HCT116 (cell line): ENCODE results near the gene HMCN1. TPM values are rescaled to one million over a fixed set of nuclear protein-coding genes. Genes with fewer than 3 reads are reported as not detected.

ENCODE experiments used
- ATAC-seq: fragments of 200-7000 bp; cut with Tn5 transposase; 2 replicates; pipeline ENCODE4 v1.9.1; 2020; ENCODE audit warnings: mild to moderate bottlenecking, moderate library complexity
- BruUV-seq: library from RNA; stranded (reverse); fragments of 400-500 nt; replicated peaks from 2 replicates; lab custom pipeline; 2021; lab: Mats Ljungman, UMichigan
- CTCF ChIA-PET: fragments of 300-600 bp; sonication (Branson Sonifier 250); formaldehyde crosslinking; loops from one replicate; lab custom pipeline; 2021; ENCODE audit warnings: antibody characterized with exemption; lab: Charles Lee
- POLR2A ChIA-PET: fragments of 300-600, 350-600 bp; sonication (Branson Sonifier 250); formaldehyde crosslinking; loops from one replicate; lab custom pipeline; 2021; ENCODE audit warnings: antibody characterized with exemption; lab: Charles Lee
- RAD21 ChIA-PET, 2 experiments: fragments of 300-600 bp; sonication (Branson Sonifier 250); formaldehyde crosslinking; loops; one replicate each; lab custom pipeline; 2023; ENCODE audit warnings: low total read pairs in 2 of 2; ENCODE audit not compliant: uncharacterized antibody in 2 of 2, unreplicated experiment in 2 of 2, low non-redundant PET in 1 of 2; lab: Charles Lee
- DNase-seq: peaks from one replicate; pipeline ENCODE4 v3.0.0-alpha.2; 2010; ENCODE audit warnings: low read depth, low spot score
- H2AFZ ChIP-seq: fragments of 200-600 bp; shearing (Covaris generic), sonication (generic); 2 replicates; pipeline ENCODE4 v1.6.1; 2017; ENCODE audit warnings: low read depth, mixed run types, mixed read lengths, antibody characterized with exemption, low read length; ENCODE audit not compliant: poor library complexity, severe bottlenecking
- H3K27ac ChIP-seq: 2 replicates; pipeline ENCODE4 v1.5.1; 2012; ENCODE audit warnings: low read depth, low read length
- H3K27me3 ChIP-seq: fragments of 200-600 bp; sonication (generic); 2 replicates; pipeline ENCODE4 v1.6.1; 2016; ENCODE audit warnings: mixed run types, low read length, mixed read lengths; ENCODE audit not compliant: insufficient read depth
- H3K36me3 ChIP-seq, 2 experiments: fragments of 200-500 bp in 1 of 2; fragments of 200-600 bp in 1 of 2; sonication (Bioruptor generic) in 1 of 2; sonication (generic) in 1 of 2; 2 replicates each; pipeline versions ENCODE4 v1.5.1 to v1.6.1; 2014 to 2016; ENCODE audit warnings: low read length in 2 of 2, inconsistent platforms in 1 of 2, mixed read lengths in 1 of 2, mixed run types in 1 of 2; ENCODE audit not compliant: insufficient read depth in 2 of 2, control insufficient read depth in 1 of 2
- H3K4me1 ChIP-seq, 2 experiments: fragments of 200-600 bp in 1 of 2; sonication (generic) in 1 of 2; 2 replicates each; pipeline versions ENCODE4 v1.5.1 to v1.6.1; 2012 to 2017; ENCODE audit warnings: low read length in 2 of 2, inconsistent platforms in 1 of 2, mild to moderate bottlenecking in 1 of 2, mixed read lengths in 1 of 2, mixed run types in 1 of 2, moderate library complexity in 1 of 2; ENCODE audit not compliant: insufficient read depth in 2 of 2, control insufficient read depth in 1 of 2
- H3K4me2 ChIP-seq: fragments of 200-600 bp; sonication (generic); 2 replicates; pipeline ENCODE4 v1.6.1; 2017; ENCODE audit warnings: mixed run types, low read length, mixed read lengths
- H3K4me3 ChIP-seq, 2 experiments: fragments of 200-600 bp in 1 of 2; sonication (generic) in 1 of 2; replicated peaks in 1 of 2; 2 replicates each; pipeline ENCODE4 v1.5.1; 2011 to 2016; ENCODE audit warnings: low read length in 2 of 2, control low read depth in 1 of 2, low read depth in 1 of 2, mild to moderate bottlenecking in 1 of 2, mixed read lengths in 1 of 2, mixed run types in 1 of 2
- H3K79me2 ChIP-seq: fragments of 200-600 bp; sonication (generic); 2 replicates; pipeline ENCODE4 v1.6.1; 2017; ENCODE audit warnings: mild to moderate bottlenecking, mixed run types, low read length, moderate library complexity, mixed read lengths; ENCODE audit not compliant: insufficient read depth
- H3K9ac ChIP-seq: fragments of 200-600 bp; sonication (generic); 2 replicates; pipeline ENCODE4 v1.6.1; 2016; ENCODE audit warnings: low read length, mixed read lengths
- H3K9me2 ChIP-seq: fragments of 200-600 bp; sonication (generic), shearing (Covaris generic); 2 replicates; pipeline ENCODE4 v1.6.1; 2017; ENCODE audit warnings: mixed run types, mild to moderate bottlenecking, moderate library complexity; ENCODE audit not compliant: insufficient read depth
- H3K9me3 ChIP-seq, 2 experiments: fragments of 200-500 bp in 1 of 2; fragments of 200-600 bp in 1 of 2; sonication (Bioruptor generic) in 1 of 2; sonication (generic) in 1 of 2; 2 replicates each; pipeline ENCODE4 v1.6.1; 2014 to 2017; ENCODE audit warnings: low read length in 2 of 2, mixed read lengths in 2 of 2, inconsistent platforms in 1 of 2, low read depth in 1 of 2, mild to moderate bottlenecking in 1 of 2, mixed run types in 1 of 2, moderate library complexity in 1 of 2; ENCODE audit not compliant: control insufficient read depth in 1 of 2, insufficient read depth in 1 of 2
- H4K20me1 ChIP-seq: fragments of 200-600 bp; sonication (generic), shearing (Covaris generic); 2 replicates; pipeline ENCODE4 v1.6.1; 2017; ENCODE audit warnings: mixed run types, mild to moderate bottlenecking, moderate library complexity; ENCODE audit not compliant: insufficient read depth
- CEBPB ChIP-seq: IDR thresholded peaks from 2 replicates; pipeline ENCODE4 v1.6.1; 2012; ENCODE audit warnings: low read depth
- CTCF ChIP-seq, 3 experiments: fragments of 200-600 bp in 1 of 3; sonication (generic) in 1 of 3; IDR thresholded peaks in 2 of 3; conservative IDR thresholded peaks in 1 of 3; 2 replicates each; pipeline ENCODE4 v1.5.1; 2012 to 2017; ENCODE audit warnings: low read depth in 2 of 3, low read length in 2 of 3, antibody characterized with exemption in 1 of 3, borderline replicate concordance in 1 of 3, control low read depth in 1 of 3, mild to moderate bottlenecking in 1 of 3, mixed read lengths in 1 of 3, mixed run types in 1 of 3, moderate library complexity in 1 of 3; ENCODE audit not compliant: insufficient read depth in 1 of 3
- EZH2phosphoT487 ChIP-seq: fragments of 200-600 bp; IDR thresholded peaks from 2 replicates; pipeline ENCODE4 v1.6.1; 2018; ENCODE audit warnings: antibody characterized with exemption, borderline replicate concordance
- FOSL1 ChIP-seq: IDR thresholded peaks from 2 replicates; pipeline ENCODE4 v1.6.1; 2012; ENCODE audit warnings: low read depth
- JUND ChIP-seq: IDR thresholded peaks from 2 replicates; pipeline ENCODE4 v1.6.1; 2012
- POLR2AphosphoS5 ChIP-seq: IDR thresholded peaks from 2 replicates; pipeline ENCODE4 v1.6.1; 2011; ENCODE audit warnings: mild to moderate bottlenecking, low read depth, low read length, moderate library complexity
- SIN3A ChIP-seq: IDR thresholded peaks from 2 replicates; pipeline ENCODE4 v1.6.1; 2012; ENCODE audit warnings: low read depth
- intact Hi-C: fragments of 100-400 bp; cut with micrococcal nuclease; formaldehyde crosslinking; loops from 2 replicates; pipeline ENCODE4 v1.10.0; 2022
- total RNA-seq: library from RNA; stranded (reverse); gene quantifications from one replicate; pipeline ENCODE4 v1.2.1, GENCODE V29; 2021; ENCODE audit not compliant: unreplicated experiment
- TF ChIP-seq, protein P1 (sequence below): IDR thresholded peaks from 2 replicates; pipeline ENCODE4 v1.6.1; 2011; ENCODE audit warnings: mild to moderate bottlenecking, low read length, moderate library complexity; ENCODE audit not compliant: insufficient replicate concordance; ENCODE audit errors: extremely low read depth

Gene HMCN1
- total RNA-seq, 1 experiment from 2014 or later: 0.59 TPM

DNA sequence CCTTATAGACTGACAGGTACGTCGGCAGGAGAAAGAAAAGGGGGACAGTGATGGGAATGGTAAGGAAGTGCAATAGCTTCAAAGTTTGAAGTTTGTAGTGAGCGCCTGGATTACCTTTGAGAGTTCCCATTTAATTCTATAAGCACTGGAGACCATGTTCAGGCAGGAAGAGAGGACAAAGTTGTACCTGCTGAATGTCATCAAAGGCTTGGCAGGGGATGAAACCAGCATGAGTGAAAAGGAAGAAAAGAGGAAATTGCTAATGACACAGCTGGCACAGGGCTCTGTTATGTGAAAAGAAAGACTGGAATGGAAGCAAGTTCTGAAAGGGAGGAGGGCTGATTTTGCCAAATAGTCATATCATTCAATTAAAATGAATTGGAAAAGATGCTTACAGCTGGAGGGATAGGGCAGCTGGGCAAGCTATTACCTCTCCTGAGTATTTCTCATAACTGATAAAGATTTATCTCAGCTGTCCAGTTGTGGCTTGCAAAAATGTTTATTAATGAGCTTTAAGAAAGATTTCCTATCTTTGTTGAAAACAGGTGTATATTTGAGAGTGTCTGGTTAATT, 109.2 kb downstream of the HMCN1 start:
- H3K36me3 ChIP-seq: no peaks in the 10 kb centered on the region
- H3K27ac ChIP-seq: no peak overlapping the region
- CTCF ChIA-PET: interaction anchor here (1.1 to 1.2 kb wide), 2 partner anchors 28 to 123 kb away, joined by 3 read pairs; no protein-coding TSS in a partner anchor
- no peaks in the 10 kb centered on the region for H3K4me1 ChIP-seq
- no peaks in the 10 kb centered on the region for H3K27me3 ChIP-seq
- no peaks in the 10 kb centered on the region for H3K9me3 ChIP-seq
- H3K4me2 ChIP-seq: no peak overlapping the region
- TF ChIP-seq JUND: no peak
- TF ChIP-seq, protein P1, sequence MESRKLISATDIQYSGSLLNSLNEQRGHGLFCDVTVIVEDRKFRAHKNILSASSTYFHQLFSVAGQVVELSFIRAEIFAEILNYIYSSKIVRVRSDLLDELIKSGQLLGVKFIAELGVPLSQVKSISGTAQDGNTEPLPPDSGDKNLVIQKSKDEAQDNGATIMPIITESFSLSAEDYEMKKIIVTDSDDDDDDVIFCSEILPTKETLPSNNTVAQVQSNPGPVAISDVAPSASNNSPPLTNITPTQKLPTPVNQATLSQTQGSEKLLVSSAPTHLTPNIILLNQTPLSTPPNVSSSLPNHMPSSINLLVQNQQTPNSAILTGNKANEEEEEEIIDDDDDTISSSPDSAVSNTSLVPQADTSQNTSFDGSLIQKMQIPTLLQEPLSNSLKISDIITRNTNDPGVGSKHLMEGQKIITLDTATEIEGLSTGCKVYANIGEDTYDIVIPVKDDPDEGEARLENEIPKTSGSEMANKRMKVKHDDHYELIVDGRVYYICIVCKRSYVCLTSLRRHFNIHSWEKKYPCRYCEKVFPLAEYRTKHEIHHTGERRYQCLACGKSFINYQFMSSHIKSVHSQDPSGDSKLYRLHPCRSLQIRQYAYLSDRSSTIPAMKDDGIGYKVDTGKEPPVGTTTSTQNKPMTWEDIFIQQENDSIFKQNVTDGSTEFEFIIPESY: no peak
- no peak for TF ChIP-seq SIN3A
- no peak for TF ChIP-seq FOSL1
- no peak for TF ChIP-seq EZH2phosphoT487
- TF ChIP-seq POLR2AphosphoS5: no peak
- TF ChIP-seq CTCF (IDR thresholded peaks at IDR 0.05 in 2 of 3, conservative IDR thresholded peaks at IDR 0.05 in 1 of 3; ENCODE audit: borderline replicate concordance in 1 of 3, insufficient read depth in 1 of 3, low read depth in 2 of 3, low read length in 2 of 3): no peak
- TF ChIP-seq CEBPB: no peak
- DNase-seq (no peak), ATAC-seq (no peak)
- no TSS peak for BruUV-seq
- H2AFZ ChIP-seq: no peak overlapping the region
- H3K9ac ChIP-seq: no peak overlapping the region
- RAD21 ChIA-PET: no interaction called here
- H4K20me1 ChIP-seq: no peaks in the 10 kb centered on the region
- no peaks in the 10 kb centered on the region for H3K9me2 ChIP-seq
- H3K4me3 ChIP-seq: no peak overlapping the region
- POLR2A ChIA-PET: no interaction called here
- no peaks in the 10 kb centered on the region for H3K79me2 ChIP-seq
- intact Hi-C loops: no loop called here
